Kidney epithelial cell (primary cell): ENCODE results near the gene TIMM22. TPM values are rescaled to one million over a fixed set of nuclear protein-coding genes. Genes with fewer than 3 reads are reported as not detected.

Experiments used
- DNase-seq: peaks from one replicate; pipeline ENCODE4 v3.0.0-alpha.2; 2010; ENCODE audit warnings: low read depth
- H3K27me3 ChIP-seq: 2 replicates; pipeline ENCODE4 v1.6.0; 2011; ENCODE audit warnings: low read length; ENCODE audit not compliant: control insufficient read depth, insufficient read depth
- H3K36me3 ChIP-seq: 2 replicates; pipeline ENCODE4 v1.5.1; 2011; ENCODE audit warnings: low read length; ENCODE audit not compliant: control insufficient read depth, insufficient read depth
- H3K4me3 ChIP-seq: 2 replicates; pipeline ENCODE4 v1.5.1; 2011; ENCODE audit warnings: low read depth, mild to moderate bottlenecking, control low read depth, low read length
- total RNA-seq: library from RNA; depleted of rRNA; stranded (reverse); fragments of >200 nt; gene quantifications from 2 replicates; pipeline ENCODE4 v1.2.3, GENCODE V29; 2015
- TF ChIP-seq, protein P1 (sequence below): IDR thresholded peaks from 2 replicates; pipeline ENCODE4 v1.5.1; 2011; ENCODE audit warnings: mild to moderate bottlenecking, moderate library complexity, low read length, control low read depth, inconsistent platforms; ENCODE audit not compliant: insufficient read depth, poor library complexity, severe bottlenecking

The TIMM22 gene
- total RNA-seq, 1 donor from 2014 or later: 17.9 TPM

- Histone ChIP-seq H3K4me3 (no peak overlapping the region), H3K27me3 (no peaks in the 10 kb centered on the region), H3K36me3 (peaks cover 3% of the 10 kb centered on the region)
- DNase-seq: no peak
- TF ChIP-seq, protein P1, sequence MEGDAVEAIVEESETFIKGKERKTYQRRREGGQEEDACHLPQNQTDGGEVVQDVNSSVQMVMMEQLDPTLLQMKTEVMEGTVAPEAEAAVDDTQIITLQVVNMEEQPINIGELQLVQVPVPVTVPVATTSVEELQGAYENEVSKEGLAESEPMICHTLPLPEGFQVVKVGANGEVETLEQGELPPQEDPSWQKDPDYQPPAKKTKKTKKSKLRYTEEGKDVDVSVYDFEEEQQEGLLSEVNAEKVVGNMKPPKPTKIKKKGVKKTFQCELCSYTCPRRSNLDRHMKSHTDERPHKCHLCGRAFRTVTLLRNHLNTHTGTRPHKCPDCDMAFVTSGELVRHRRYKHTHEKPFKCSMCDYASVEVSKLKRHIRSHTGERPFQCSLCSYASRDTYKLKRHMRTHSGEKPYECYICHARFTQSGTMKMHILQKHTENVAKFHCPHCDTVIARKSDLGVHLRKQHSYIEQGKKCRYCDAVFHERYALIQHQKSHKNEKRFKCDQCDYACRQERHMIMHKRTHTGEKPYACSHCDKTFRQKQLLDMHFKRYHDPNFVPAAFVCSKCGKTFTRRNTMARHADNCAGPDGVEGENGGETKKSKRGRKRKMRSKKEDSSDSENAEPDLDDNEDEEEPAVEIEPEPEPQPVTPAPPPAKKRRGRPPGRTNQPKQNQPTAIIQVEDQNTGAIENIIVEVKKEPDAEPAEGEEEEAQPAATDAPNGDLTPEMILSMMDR: no peak
These were observed 10.5 kb downstream of the TIMM22 start for GRCh38 chr17:1007310-1008007.

GRCh38 chr17:1008008-1008761 is 11.3 kb downstream of the TIMM22 start:
- DNase-seq: no peak
- Histone ChIP-seq H3K27me3 (no peaks in the 10 kb centered on the region), H3K36me3 (peaks cover 3% of the 10 kb centered on the region), H3K4me3 (no peak overlapping the region)
- TF ChIP-seq, protein P1: no peak

DNA sequence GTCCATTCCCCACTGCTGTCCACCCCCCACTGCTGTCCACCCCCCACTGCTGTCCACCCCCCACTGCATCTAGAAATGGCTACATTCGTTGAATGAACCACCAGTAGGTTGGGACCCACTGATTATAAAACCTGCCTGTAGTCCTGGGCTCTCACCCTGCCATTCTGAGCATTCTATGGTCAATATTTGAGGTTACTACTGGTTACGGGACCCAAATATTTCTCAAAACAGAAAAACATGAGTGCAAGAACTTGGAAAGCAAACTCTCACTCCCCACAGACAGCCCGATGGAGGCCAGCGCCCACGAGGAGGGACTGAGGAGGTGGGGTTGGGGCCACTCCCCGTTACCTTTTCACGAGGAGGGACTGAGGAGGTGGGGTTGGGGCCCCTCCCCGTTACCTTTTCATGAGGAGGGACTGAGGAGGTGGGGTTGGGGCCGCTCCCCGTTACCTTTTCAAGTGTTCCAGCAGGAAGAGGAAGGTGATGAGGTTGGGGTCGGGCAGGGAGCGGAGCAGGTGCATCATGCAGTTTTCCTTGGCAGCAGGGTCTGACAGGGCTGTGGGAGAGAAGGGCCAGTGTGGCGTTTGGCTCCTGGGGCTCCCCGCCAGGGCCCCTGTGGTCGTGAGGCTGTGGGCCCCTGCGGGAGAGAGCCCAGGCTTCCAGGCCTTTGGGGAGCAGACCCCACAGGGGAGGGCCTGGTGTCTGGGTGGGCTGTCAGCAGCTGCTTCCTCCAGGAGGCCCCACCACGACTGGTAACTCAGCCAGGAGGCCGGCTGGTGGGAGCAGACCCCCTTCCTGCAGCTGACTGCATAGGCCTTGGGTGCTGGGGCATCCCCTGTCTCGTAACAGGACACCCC is 12.5 kb downstream of the TIMM22 start:
- H3K36me3 ChIP-seq: peaks cover 1% of the 10 kb centered on the region
- TF ChIP-seq, protein P1: no peak
- no peaks in the 10 kb centered on the region for H3K27me3 ChIP-seq
- no peak for DNase-seq
- H3K4me3 ChIP-seq: no peak overlapping the region

GRCh38 chr17:1010086-1010450 is 13.1 kb downstream of the TIMM22 start:
- DNase-seq: no peak
- Histone ChIP-seq H3K27me3 (no peaks in the 10 kb centered on the region), H3K36me3 (peaks cover 1% of the 10 kb centered on the region), H3K4me3 (no peak overlapping the region)
- TF ChIP-seq, protein P1: no peak

- TF ChIP-seq, protein P1: no peak
- Histone ChIP-seq H3K4me3 (no peak overlapping the region), H3K27me3 (no peaks in the 10 kb centered on the region), H3K36me3 (peaks cover 1% of the 10 kb centered on the region)
- no peak for DNase-seq
These were observed 13.7 kb downstream of the TIMM22 start for GRCh38 chr17:1010586-1010985.
